CD8-positive, alpha-beta memory T cell (primary cell): ENCODE measurements around the gene LCN9. TPM values are rescaled to one million over a fixed set of nuclear protein-coding genes. Genes with fewer than 3 reads are reported as not detected.
A peak's percentile ranks its signal among the peaks of the same experiment; 100 is the strongest.

Experiments
- CTCF ChIA-PET: fragments of 350-600 bp; sonication (Branson Sonifier 250); formaldehyde crosslinking; loops from one replicate; lab custom pipeline; 2021; ENCODE audit warnings: antibody characterized with exemption; lab: Charles Lee
- POLR2A ChIA-PET: fragments of 350-600 bp; sonication (Branson Sonifier 250); formaldehyde crosslinking; loops from one replicate; lab custom pipeline; 2021; ENCODE audit warnings: antibody characterized with exemption; lab: Charles Lee
- DNase-seq, 5 donors: peaks; one replicate each; pipeline versions ENCODE4 v3.0.0 to v3.0.0-alpha.2; 2020 to 2022; ENCODE audit warnings: mixed read lengths in 1 of 5
- H3K27ac ChIP-seq: one replicate; pipeline ENCODE4 v1.7.0; 2013; ENCODE audit warnings: low read depth, mild to moderate bottlenecking, low read length, moderate library complexity
- H3K27me3 ChIP-seq: 2 replicates; pipeline ENCODE4 v1.7.0; 2013; ENCODE audit warnings: low read length, mild to moderate bottlenecking; ENCODE audit not compliant: insufficient read depth, poor library complexity, severe bottlenecking
- H3K36me3 ChIP-seq: 2 replicates; pipeline ENCODE4 v1.7.0; 2013; ENCODE audit warnings: mild to moderate bottlenecking, low read length, moderate library complexity; ENCODE audit not compliant: insufficient read depth
- H3K4me1 ChIP-seq: 2 replicates; pipeline ENCODE4 v1.7.0; 2013; ENCODE audit warnings: mild to moderate bottlenecking, low read length, moderate library complexity; ENCODE audit not compliant: insufficient read depth
- H3K4me3 ChIP-seq: 2 replicates; pipeline ENCODE4 v1.7.0; 2013; ENCODE audit warnings: mild to moderate bottlenecking, low read length
- H3K9me3 ChIP-seq: 2 replicates; pipeline ENCODE4 v1.7.0; 2013; ENCODE audit warnings: mild to moderate bottlenecking, low read length
- H3K27ac Mint-ChIP-seq, 8 donors: one replicate each; pipeline ENCODE4 v1.8.0; 2020 to 2021; ENCODE audit warnings: mixed read lengths in 8 of 8, mild to moderate bottlenecking in 6 of 8, inconsistent platforms in 3 of 8, moderate library complexity in 3 of 8
- H3K27me3 Mint-ChIP-seq, 2 donors: one replicate each; pipeline ENCODE4 v1.8.0; 2020 to 2021; ENCODE audit warnings: mixed read lengths in 2 of 2, mild to moderate bottlenecking in 1 of 2, moderate library complexity in 1 of 2
- H3K36me3 Mint-ChIP-seq, 3 donors: one replicate each; pipeline ENCODE4 v1.8.0; 2020 to 2021; ENCODE audit warnings: mixed read lengths in 3 of 3, inconsistent platforms in 1 of 3, mild to moderate bottlenecking in 1 of 3
- H3K4me1 Mint-ChIP-seq, 3 donors: one replicate each; pipeline ENCODE4 v1.8.0; 2020 to 2021; ENCODE audit warnings: mixed read lengths in 3 of 3, inconsistent platforms in 1 of 3, mild to moderate bottlenecking in 1 of 3
- H3K4me3 Mint-ChIP-seq, 7 donors: one replicate each; pipeline ENCODE4 v1.8.0; 2020 to 2021; ENCODE audit warnings: mixed read lengths in 7 of 7, mild to moderate bottlenecking in 6 of 7, moderate library complexity in 4 of 7, inconsistent platforms in 2 of 7
- H3K9me3 Mint-ChIP-seq, 5 donors: one replicate each; pipeline ENCODE4 v1.8.0; 2020 to 2022; ENCODE audit warnings: mixed read lengths in 5 of 5, mild to moderate bottlenecking in 3 of 5, moderate library complexity in 2 of 5, inconsistent platforms in 1 of 5
- polyA plus RNA-seq: library from polyadenylated mRNA; unstranded; fragments of 300-500 nt; fragmentation: Illumina TruSeq; gene quantifications from one replicate; pipeline ENCODE4 v1.2.3, GENCODE V29; 2021
- total RNA-seq, 2 experiments: library from RNA; stranded (reverse); gene quantifications; one replicate each; pipeline ENCODE4 v1.2.3, GENCODE V29; 2021

The LCN9 gene
- total and polyA plus RNA-seq, 3 experiments from 2014 or later, result not detected

- no peak for DNase-seq
- Histone ChIP-seq H3K36me3 (no peaks in the 10 kb centered on the region), H3K9me3 (no peaks in the 10 kb centered on the region), H3K27ac (no peak overlapping the region), H3K27me3 (no peaks in the 10 kb centered on the region), H3K4me3 (no peak overlapping the region), H3K4me1 (no peaks in the 10 kb centered on the region)
- H3K4me1 Mint-ChIP-seq, result no peaks in the 10 kb centered on the region
- H3K9me3 Mint-ChIP-seq, result peaks cover 0 to 4% (median 0%) of the 10 kb centered on the region in 5 donors
- H3K27me3 Mint-ChIP-seq, result peaks cover 9 to 27% of the 10 kb centered on the region in 2 donors
- H3K4me3 Mint-ChIP-seq, result no peak overlapping the region
- H3K36me3 Mint-ChIP-seq, result no peaks in the 10 kb centered on the region
- ChIA-PET CTCF (no interaction called here), POLR2A (no interaction called here)
- no peak overlapping the region for H3K27ac Mint-ChIP-seq
Observed at GRCh38 chr9:135655317-135655716, 7.8 kb upstream of the LCN9 start.

- H3K27me3 Mint-ChIP-seq, result peaks cover 9 to 24% of the 10 kb centered on the region in 2 donors
- no peak overlapping the region for H3K27ac ChIP-seq
- no peak for DNase-seq
- no peak overlapping the region for H3K4me3 Mint-ChIP-seq
- no peaks in the 10 kb centered on the region for H3K9me3 Mint-ChIP-seq
- no peaks in the 10 kb centered on the region for H3K36me3 Mint-ChIP-seq
- POLR2A ChIA-PET, result no interaction called here
- H3K27ac Mint-ChIP-seq, result no peak overlapping the region
- no peaks in the 10 kb centered on the region for H3K4me1 Mint-ChIP-seq
- H3K27me3 ChIP-seq, result no peaks in the 10 kb centered on the region
- CTCF ChIA-PET, result no interaction called here
- no peaks in the 10 kb centered on the region for H3K9me3 ChIP-seq
- no peaks in the 10 kb centered on the region for H3K4me1 ChIP-seq
- no peaks in the 10 kb centered on the region for H3K36me3 ChIP-seq
- H3K4me3 ChIP-seq, result no peak overlapping the region
Observed at GRCh38 chr9:135657416-135657815, 5.7 kb upstream of the LCN9 start.

- CTCF ChIA-PET, result no interaction called here
- no peaks in the 10 kb centered on the region for H3K36me3 Mint-ChIP-seq
- no peak for DNase-seq
- Histone ChIP-seq H3K4me1 (no peaks in the 10 kb centered on the region), H3K36me3 (no peaks in the 10 kb centered on the region), H3K27ac (no peak overlapping the region), H3K9me3 (no peaks in the 10 kb centered on the region), H3K27me3 (no peaks in the 10 kb centered on the region), H3K4me3 (no peak overlapping the region)
- POLR2A ChIA-PET, result no interaction called here
- H3K4me3 Mint-ChIP-seq, result no peak overlapping the region
- no peak overlapping the region for H3K27ac Mint-ChIP-seq
- H3K4me1 Mint-ChIP-seq, result no peaks in the 10 kb centered on the region
- H3K9me3 Mint-ChIP-seq, result no peaks in the 10 kb centered on the region
- H3K27me3 Mint-ChIP-seq, result peaks cover 7 to 21% of the 10 kb centered on the region in 2 donors
Observed at GRCh38 chr9:135659252-135659651, 3.9 kb upstream of the LCN9 start.

GRCh38 chr9:135660407-135660806 lies 2.7 kb upstream of the LCN9 start:
- no peak for DNase-seq
- ChIA-PET POLR2A (no interaction called here), CTCF (no interaction called here)

GRCh38 chr9:135661816-135662560 lies 1.1 kb upstream of the LCN9 start:
- H3K36me3 Mint-ChIP-seq, result no peaks in the 10 kb centered on the region
- no peak overlapping the region for H3K27ac Mint-ChIP-seq
- CTCF ChIA-PET, result no interaction called here
- Histone ChIP-seq H3K4me3 (no peak overlapping the region), H3K36me3 (no peaks in the 10 kb centered on the region), H3K4me1 (no peaks in the 10 kb centered on the region), H3K9me3 (no peaks in the 10 kb centered on the region), H3K27ac (no peak overlapping the region), H3K27me3 (no peaks in the 10 kb centered on the region)
- H3K4me1 Mint-ChIP-seq, result no peaks in the 10 kb centered on the region
- POLR2A ChIA-PET, result no interaction called here
- peaks cover 6 to 7% of the 10 kb centered on the region in 2 donors for H3K27me3 Mint-ChIP-seq
- H3K4me3 Mint-ChIP-seq, result no peak overlapping the region
- DNase-seq, result no peak
- no peaks in the 10 kb centered on the region for H3K9me3 Mint-ChIP-seq

More at GRCh38 chr9:135660407-135660806, 2.7 kb upstream of the LCN9 start:
- H3K36me3 Mint-ChIP-seq, result no peaks in the 10 kb centered on the region
- H3K27ac ChIP-seq, result no peak overlapping the region
- H3K9me3 Mint-ChIP-seq, result no peaks in the 10 kb centered on the region
- no peak overlapping the region for H3K4me3 ChIP-seq
- peaks cover 2 to 12% of the 10 kb centered on the region in 2 donors for H3K27me3 Mint-ChIP-seq
- H3K4me1 Mint-ChIP-seq, result no peaks in the 10 kb centered on the region
- H3K9me3 ChIP-seq, result no peaks in the 10 kb centered on the region
- H3K27me3 ChIP-seq, result no peaks in the 10 kb centered on the region
- H3K27ac Mint-ChIP-seq, result peak overlapping the region in 1 of 8 donors; percentile 18
- H3K4me1 ChIP-seq, result no peaks in the 10 kb centered on the region
- H3K36me3 ChIP-seq, result no peaks in the 10 kb centered on the region
- no peak overlapping the region for H3K4me3 Mint-ChIP-seq

- H3K27me3 ChIP-seq, result no peaks in the 10 kb centered on the region
- peaks cover 0 to 2% (median 0%) of the 10 kb centered on the region in 5 donors for H3K9me3 Mint-ChIP-seq
- no peaks in the 10 kb centered on the region for H3K36me3 ChIP-seq
- H3K4me3 Mint-ChIP-seq, result no peak overlapping the region
- POLR2A ChIA-PET, result no interaction called here
- no peaks in the 10 kb centered on the region for H3K36me3 Mint-ChIP-seq
- H3K4me3 ChIP-seq, result no peak overlapping the region
- H3K27ac ChIP-seq, result no peak overlapping the region
- peaks cover 4 to 7% of the 10 kb centered on the region in 2 donors for H3K27me3 Mint-ChIP-seq
- H3K4me1 Mint-ChIP-seq, result no peaks in the 10 kb centered on the region
- H3K27ac Mint-ChIP-seq, result no peak overlapping the region
- no peak for DNase-seq
- CTCF ChIA-PET, result no interaction called here
- H3K4me1 ChIP-seq, result no peaks in the 10 kb centered on the region
- H3K9me3 ChIP-seq, result no peaks in the 10 kb centered on the region
Observed at GRCh38 chr9:135663451-135663770, 302 bp downstream of the LCN9 start.

- Mint-ChIP-seq H3K4me1 (no peaks in the 10 kb centered on the region), H3K27ac (no peak overlapping the region), H3K4me3 (no peak overlapping the region), H3K9me3 (peaks cover 0 to 2% (median 0%) of the 10 kb centered on the region in 5 donors), H3K27me3 (peaks cover 4 to 7% of the 10 kb centered on the region in 2 donors), H3K36me3 (no peaks in the 10 kb centered on the region)
- Histone ChIP-seq H3K27me3 (no peaks in the 10 kb centered on the region), H3K4me3 (no peak overlapping the region), H3K36me3 (no peaks in the 10 kb centered on the region), H3K9me3 (no peaks in the 10 kb centered on the region), H3K4me1 (no peaks in the 10 kb centered on the region), H3K27ac (no peak overlapping the region)
- CTCF ChIA-PET, result no interaction called here
- no peak for DNase-seq
- POLR2A ChIA-PET, result no interaction called here
Observed at GRCh38 chr9:135663857-135664256, 748 bp downstream of the LCN9 start.

- Histone ChIP-seq H3K36me3 (no peaks in the 10 kb centered on the region), H3K27ac (no peak overlapping the region), H3K4me1 (no peaks in the 10 kb centered on the region), H3K27me3 (no peaks in the 10 kb centered on the region), H3K4me3 (no peak overlapping the region), H3K9me3 (no peaks in the 10 kb centered on the region)
- DNase-seq, result no peak
- no peaks in the 10 kb centered on the region for H3K4me1 Mint-ChIP-seq
- H3K27ac Mint-ChIP-seq, result no peak overlapping the region
- H3K4me3 Mint-ChIP-seq, result no peak overlapping the region
- H3K9me3 Mint-ChIP-seq, result peaks cover 0 to 2% (median 0%) of the 10 kb centered on the region in 5 donors
- POLR2A ChIA-PET, result no interaction called here
- peaks cover 4 to 7% of the 10 kb centered on the region in 2 donors for H3K27me3 Mint-ChIP-seq
- CTCF ChIA-PET, result no interaction called here
- H3K36me3 Mint-ChIP-seq, result no peaks in the 10 kb centered on the region
Observed at GRCh38 chr9:135664266-135664665, 1.2 kb downstream of the LCN9 start.
